PC-3 (cell line): ENCODE measurements around the gene PKN2. TPM values are rescaled to one million over a fixed set of nuclear protein-coding genes. Genes with fewer than 3 reads are reported as not detected.

Source experiments
- ATAC-seq: fragments of 200-7000 bp; cut with Tn5 transposase; 2 replicates; pipeline ENCODE4 v1.9.1; 2020; ENCODE audit warnings: mild to moderate bottlenecking, moderate library complexity
- BruUV-seq: library from RNA; stranded (reverse); fragments of 400-500 nt; replicated peaks from 2 replicates; lab custom pipeline; 2021; lab: Mats Ljungman, UMichigan
- CTCF ChIA-PET: fragments of 300-600 bp; sonication (Branson Sonifier 250); formaldehyde crosslinking; loops from one replicate; lab custom pipeline; 2022; ENCODE audit warnings: antibody characterized with exemption; lab: Charles Lee
- POLR2A ChIA-PET: fragments of 300-600 bp; sonication (Branson Sonifier 250); formaldehyde crosslinking; loops from one replicate; lab custom pipeline; 2022; ENCODE audit warnings: antibody characterized with exemption; ENCODE audit not compliant: unreplicated experiment; lab: Charles Lee
- DNase-seq: peaks from one replicate; pipeline ENCODE4 v3.0.0-alpha.2; 2015
- H2AFZ ChIP-seq: fragments of 300-600 bp; sonication (generic); 2 replicates; pipeline ENCODE4 v1.6.0; 2016; ENCODE audit warnings: antibody characterized with exemption, low read length
- H3F3A ChIP-seq: fragments of 300-600 bp; sonication (generic); one replicate; pipeline ENCODE4 v1.6.0; 2017; ENCODE audit warnings: antibody characterized with exemption, low read length, control low read depth, mild to moderate bottlenecking; ENCODE audit not compliant: unreplicated experiment
- H3K27ac ChIP-seq: fragments of 300-600 bp; sonication (generic); 2 replicates; pipeline ENCODE4 v1.5.1; 2016; ENCODE audit warnings: mild to moderate bottlenecking, low read length
- H3K27me3 ChIP-seq: fragments of 300-600 bp; sonication (generic); 2 replicates; pipeline ENCODE4 v1.6.1; 2016; ENCODE audit warnings: low read length, mixed read lengths
- H3K36me3 ChIP-seq: fragments of 300-600 bp; sonication (generic); 2 replicates; pipeline ENCODE4 v1.6.1; 2016; ENCODE audit warnings: low read depth, mixed run types, low read length, mixed read lengths
- H3K4me1 ChIP-seq: fragments of 300-600 bp; sonication (generic); 2 replicates; pipeline ENCODE4 v1.5.1; 2016; ENCODE audit warnings: low read length; ENCODE audit not compliant: insufficient read depth
- H3K4me2 ChIP-seq: fragments of 300-600 bp; sonication (generic); 2 replicates; pipeline ENCODE4 v1.6.0; 2016; ENCODE audit warnings: low read length
- H3K4me3 ChIP-seq: fragments of 300-600 bp; sonication (generic); 2 replicates; pipeline ENCODE4 v1.5.1; 2016; ENCODE audit warnings: mild to moderate bottlenecking, low read length, mixed read lengths
- H3K79me2 ChIP-seq: fragments of 300-600 bp; sonication (generic); 2 replicates; pipeline ENCODE4 v1.6.1; 2017; ENCODE audit warnings: low read length, mixed read lengths
- H3K9ac ChIP-seq: fragments of 300-600 bp; sonication (generic); 2 replicates; pipeline ENCODE4 v1.6.0; 2016; ENCODE audit warnings: mild to moderate bottlenecking, low read length
- H3K9me2 ChIP-seq: fragments of 300-600 bp; sonication (generic); replicated peaks from 2 replicates; pipeline ENCODE4 v1.6.1; 2016; ENCODE audit warnings: mixed run types, low read length, mixed read lengths
- H3K9me3 ChIP-seq: fragments of 300-600 bp; sonication (generic); 2 replicates; pipeline ENCODE4 v1.6.1; 2016; ENCODE audit warnings: low read length, mixed read lengths
- H4K20me1 ChIP-seq: fragments of 300-600 bp; sonication (generic); 2 replicates; pipeline ENCODE4 v1.6.1; 2016; ENCODE audit warnings: low read length, mixed read lengths
- EZH2 ChIP-seq: fragments of 300-600 bp; sonication (generic); IDR thresholded peaks from one replicate; pipeline ENCODE4 v1.6.1; 2017; ENCODE audit warnings: antibody characterized with exemption, mild to moderate bottlenecking, low read length; ENCODE audit not compliant: unreplicated experiment
- EZH2phosphoT487 ChIP-seq: fragments of 300-600 bp; sonication (generic); IDR thresholded peaks from 2 replicates; pipeline ENCODE4 v1.6.1; 2018; ENCODE audit warnings: mild to moderate bottlenecking, antibody characterized with exemption, low read length, borderline replicate concordance
- intact Hi-C: fragments of 100-400 bp; cut with micrococcal nuclease; formaldehyde crosslinking; loops from 2 replicates; pipeline ENCODE4 v1.9.0; 2023
- total RNA-seq: library from RNA; depleted of rRNA; stranded (reverse); fragments of >200 nt; gene quantifications from 2 replicates; pipeline ENCODE4 v1.2.3, GENCODE V29; 2014
- TF ChIP-seq, protein P1 (sequence below): fragments of 300-600 bp; sonication (generic); conservative IDR thresholded peaks from 2 replicates; pipeline ENCODE4 v1.5.1; 2017; ENCODE audit warnings: antibody characterized with exemption, low read depth, mild to moderate bottlenecking, low read length

PKN2 gene
- total RNA-seq, 1 experiment from 2014 or later = 20.8 TPM

GRCh38 chr1:88875595-88875994 is 191.5 kb downstream of the PKN2 start:
- TF ChIP-seq EZH2phosphoT487 (no peak), EZH2 (no peak)
- TF ChIP-seq, protein P1, sequence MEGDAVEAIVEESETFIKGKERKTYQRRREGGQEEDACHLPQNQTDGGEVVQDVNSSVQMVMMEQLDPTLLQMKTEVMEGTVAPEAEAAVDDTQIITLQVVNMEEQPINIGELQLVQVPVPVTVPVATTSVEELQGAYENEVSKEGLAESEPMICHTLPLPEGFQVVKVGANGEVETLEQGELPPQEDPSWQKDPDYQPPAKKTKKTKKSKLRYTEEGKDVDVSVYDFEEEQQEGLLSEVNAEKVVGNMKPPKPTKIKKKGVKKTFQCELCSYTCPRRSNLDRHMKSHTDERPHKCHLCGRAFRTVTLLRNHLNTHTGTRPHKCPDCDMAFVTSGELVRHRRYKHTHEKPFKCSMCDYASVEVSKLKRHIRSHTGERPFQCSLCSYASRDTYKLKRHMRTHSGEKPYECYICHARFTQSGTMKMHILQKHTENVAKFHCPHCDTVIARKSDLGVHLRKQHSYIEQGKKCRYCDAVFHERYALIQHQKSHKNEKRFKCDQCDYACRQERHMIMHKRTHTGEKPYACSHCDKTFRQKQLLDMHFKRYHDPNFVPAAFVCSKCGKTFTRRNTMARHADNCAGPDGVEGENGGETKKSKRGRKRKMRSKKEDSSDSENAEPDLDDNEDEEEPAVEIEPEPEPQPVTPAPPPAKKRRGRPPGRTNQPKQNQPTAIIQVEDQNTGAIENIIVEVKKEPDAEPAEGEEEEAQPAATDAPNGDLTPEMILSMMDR = no peak
- DNase-seq (no peak), ATAC-seq (no peak)
- H3K79me2 ChIP-seq = peaks cover 46% of the 10 kb centered on the region
- intact Hi-C loops = loop anchor here (5.0 kb wide), 1 partner anchor 323 kb away; no protein-coding TSS in a partner anchor
- POLR2A ChIA-PET = no interaction called here
- H3K4me2 ChIP-seq = no peak overlapping the region
- peaks cover 8% of the 10 kb centered on the region; the same call in 1 of the 2 replicates for H3K4me1 ChIP-seq
- H3F3A ChIP-seq = no peaks in the 10 kb centered on the region
- no peaks in the 10 kb centered on the region for H3K27me3 ChIP-seq
- CTCF ChIA-PET = no interaction called here
- H2AFZ ChIP-seq = no peak overlapping the region
- H3K4me3 ChIP-seq = no peak overlapping the region
- H3K27ac ChIP-seq = no peak overlapping the region
- no peaks in the 10 kb centered on the region for H3K9me3 ChIP-seq
- 0 out of 2 replicates have a peak, but pooled peaks cover 8% of the 10 kb centered on the region for H4K20me1 ChIP-seq
- BruUV-seq = no TSS peak
- 0 out of 2 replicates have a peak, but pooled peaks cover 3% of the 10 kb centered on the region for H3K36me3 ChIP-seq
- H3K9me2 ChIP-seq = no peaks in the 10 kb centered on the region
- H3K9ac ChIP-seq = no peak overlapping the region

DNA sequence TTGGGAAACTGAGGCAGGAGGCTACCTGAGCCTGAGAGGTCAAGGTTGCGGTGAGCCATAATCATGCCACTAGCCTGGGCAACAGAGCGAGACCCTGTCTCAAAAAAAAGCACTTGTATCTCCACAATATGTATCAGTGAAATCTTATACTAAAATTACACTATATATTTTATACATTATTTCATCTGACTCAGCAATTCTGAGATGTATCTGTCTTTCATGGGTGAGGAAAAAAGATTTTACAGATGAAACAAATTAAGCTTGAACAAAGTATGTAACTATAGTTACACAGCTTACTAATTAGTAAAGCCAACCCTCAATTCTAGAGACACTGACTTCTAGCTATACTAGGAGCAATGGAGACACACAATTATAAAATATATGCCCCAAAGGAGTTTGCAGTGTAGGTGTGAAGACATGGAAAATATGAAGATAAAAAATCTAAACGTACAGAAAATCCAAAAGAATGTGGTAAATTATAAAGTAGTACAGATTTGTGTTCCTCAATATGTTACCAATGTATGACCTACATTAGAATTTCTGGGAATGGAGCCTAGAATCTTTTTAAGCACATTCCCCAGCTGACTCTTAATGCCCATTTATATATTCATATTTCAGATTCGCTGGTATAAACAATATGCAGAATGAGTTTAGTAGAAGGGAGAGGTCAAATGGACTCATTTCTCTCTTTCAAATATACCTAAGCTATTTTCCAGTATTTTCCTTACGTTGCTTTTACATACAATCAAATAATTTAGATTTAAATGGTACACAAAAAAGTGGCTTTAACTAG is 192.7 kb downstream of the PKN2 start:
- H3K4me2 ChIP-seq = no peak overlapping the region
- no peak overlapping the region for H3K9ac ChIP-seq
- H3K27ac ChIP-seq = no peak overlapping the region
- H3K9me2 ChIP-seq = no peaks in the 10 kb centered on the region
- H3K79me2 ChIP-seq = peaks cover 46% of the 10 kb centered on the region
- ChIA-PET CTCF (interaction anchor here (1.5 kb wide), 1 partner anchor 221 kb away, joined by 3 read pairs; no protein-coding TSS in a partner anchor), POLR2A (no interaction called here)
- ATAC-seq (no peak), DNase-seq (no peak)
- no peaks in the 10 kb centered on the region for H3F3A ChIP-seq
- H4K20me1 ChIP-seq = 0 out of 2 replicates have a peak, but pooled peaks cover 8% of the 10 kb centered on the region
- peaks cover 9% of the 10 kb centered on the region; the same call in 1 of the 2 replicates for H3K36me3 ChIP-seq
- no TSS peak for BruUV-seq
- TF ChIP-seq, protein P1 = no peak
- TF ChIP-seq EZH2phosphoT487 (no peak), EZH2 (no peak)
- H3K9me3 ChIP-seq = no peaks in the 10 kb centered on the region
- intact Hi-C loops = loop anchor here (1.0 to 5.0 kb wide), 3 partner anchors 140 to 324 kb away; no protein-coding TSS in a partner anchor
- no peak overlapping the region for H2AFZ ChIP-seq
- no peaks in the 10 kb centered on the region for H3K27me3 ChIP-seq
- peaks cover 8% of the 10 kb centered on the region; the same call in 1 of the 2 replicates for H3K4me1 ChIP-seq
- no peak overlapping the region for H3K4me3 ChIP-seq
